HCT116 (cell line): ENCODE data around the gene LRBA. TPM values are rescaled to one million over a fixed set of nuclear protein-coding genes. Genes with fewer than 3 reads are reported as not detected.

Experiments
- ATAC-seq: fragments of 200-7000 bp; cut with Tn5 transposase; 2 replicates; pipeline ENCODE4 v1.9.1; 2020; ENCODE audit warnings: mild to moderate bottlenecking, moderate library complexity
- BruUV-seq: library from RNA; stranded (reverse); fragments of 400-500 nt; replicated peaks from 2 replicates; lab custom pipeline; 2021; lab: Mats Ljungman, UMichigan
- CTCF ChIA-PET: fragments of 300-600 bp; sonication (Branson Sonifier 250); formaldehyde crosslinking; loops from one replicate; lab custom pipeline; 2021; ENCODE audit warnings: antibody characterized with exemption; lab: Charles Lee
- POLR2A ChIA-PET: fragments of 300-600, 350-600 bp; sonication (Branson Sonifier 250); formaldehyde crosslinking; loops from one replicate; lab custom pipeline; 2021; ENCODE audit warnings: antibody characterized with exemption; lab: Charles Lee
- RAD21 ChIA-PET, 2 experiments: fragments of 300-600 bp; sonication (Branson Sonifier 250); formaldehyde crosslinking; loops; one replicate each; lab custom pipeline; 2023; ENCODE audit warnings: low total read pairs in 2 of 2; ENCODE audit not compliant: uncharacterized antibody in 2 of 2, unreplicated experiment in 2 of 2, low non-redundant PET in 1 of 2; lab: Charles Lee
- DNase-seq: peaks from one replicate; pipeline ENCODE4 v3.0.0-alpha.2; 2010; ENCODE audit warnings: low read depth, low spot score
- H2AFZ ChIP-seq: fragments of 200-600 bp; shearing (Covaris generic), sonication (generic); 2 replicates; pipeline ENCODE4 v1.6.1; 2017; ENCODE audit warnings: low read depth, mixed run types, mixed read lengths, antibody characterized with exemption, low read length; ENCODE audit not compliant: poor library complexity, severe bottlenecking
- H3K27ac ChIP-seq: 2 replicates; pipeline ENCODE4 v1.5.1; 2012; ENCODE audit warnings: low read depth, low read length
- H3K27me3 ChIP-seq: fragments of 200-600 bp; sonication (generic); 2 replicates; pipeline ENCODE4 v1.6.1; 2016; ENCODE audit warnings: mixed run types, low read length, mixed read lengths; ENCODE audit not compliant: insufficient read depth
- H3K36me3 ChIP-seq, 2 experiments: fragments of 200-500 bp in 1 of 2; fragments of 200-600 bp in 1 of 2; sonication (Bioruptor generic) in 1 of 2; sonication (generic) in 1 of 2; 2 replicates each; pipeline versions ENCODE4 v1.5.1 to v1.6.1; 2014 to 2016; ENCODE audit warnings: low read length in 2 of 2, inconsistent platforms in 1 of 2, mixed read lengths in 1 of 2, mixed run types in 1 of 2; ENCODE audit not compliant: insufficient read depth in 2 of 2, control insufficient read depth in 1 of 2
- H3K4me1 ChIP-seq, 2 experiments: fragments of 200-600 bp in 1 of 2; sonication (generic) in 1 of 2; 2 replicates each; pipeline versions ENCODE4 v1.5.1 to v1.6.1; 2012 to 2017; ENCODE audit warnings: low read length in 2 of 2, inconsistent platforms in 1 of 2, mild to moderate bottlenecking in 1 of 2, mixed read lengths in 1 of 2, mixed run types in 1 of 2, moderate library complexity in 1 of 2; ENCODE audit not compliant: insufficient read depth in 2 of 2, control insufficient read depth in 1 of 2
- H3K4me2 ChIP-seq: fragments of 200-600 bp; sonication (generic); 2 replicates; pipeline ENCODE4 v1.6.1; 2017; ENCODE audit warnings: mixed run types, low read length, mixed read lengths
- H3K4me3 ChIP-seq, 2 experiments: fragments of 200-600 bp in 1 of 2; sonication (generic) in 1 of 2; replicated peaks in 1 of 2; 2 replicates each; pipeline ENCODE4 v1.5.1; 2011 to 2016; ENCODE audit warnings: low read length in 2 of 2, control low read depth in 1 of 2, low read depth in 1 of 2, mild to moderate bottlenecking in 1 of 2, mixed read lengths in 1 of 2, mixed run types in 1 of 2
- H3K79me2 ChIP-seq: fragments of 200-600 bp; sonication (generic); 2 replicates; pipeline ENCODE4 v1.6.1; 2017; ENCODE audit warnings: mild to moderate bottlenecking, mixed run types, low read length, moderate library complexity, mixed read lengths; ENCODE audit not compliant: insufficient read depth
- H3K9ac ChIP-seq: fragments of 200-600 bp; sonication (generic); 2 replicates; pipeline ENCODE4 v1.6.1; 2016; ENCODE audit warnings: low read length, mixed read lengths
- H3K9me2 ChIP-seq: fragments of 200-600 bp; sonication (generic), shearing (Covaris generic); 2 replicates; pipeline ENCODE4 v1.6.1; 2017; ENCODE audit warnings: mixed run types, mild to moderate bottlenecking, moderate library complexity; ENCODE audit not compliant: insufficient read depth
- H3K9me3 ChIP-seq, 2 experiments: fragments of 200-500 bp in 1 of 2; fragments of 200-600 bp in 1 of 2; sonication (Bioruptor generic) in 1 of 2; sonication (generic) in 1 of 2; 2 replicates each; pipeline ENCODE4 v1.6.1; 2014 to 2017; ENCODE audit warnings: low read length in 2 of 2, mixed read lengths in 2 of 2, inconsistent platforms in 1 of 2, low read depth in 1 of 2, mild to moderate bottlenecking in 1 of 2, mixed run types in 1 of 2, moderate library complexity in 1 of 2; ENCODE audit not compliant: control insufficient read depth in 1 of 2, insufficient read depth in 1 of 2
- H4K20me1 ChIP-seq: fragments of 200-600 bp; sonication (generic), shearing (Covaris generic); 2 replicates; pipeline ENCODE4 v1.6.1; 2017; ENCODE audit warnings: mixed run types, mild to moderate bottlenecking, moderate library complexity; ENCODE audit not compliant: insufficient read depth
- ATF3 ChIP-seq: IDR thresholded peaks from 2 replicates; pipeline ENCODE4 v1.6.1; 2012
- EGR1 ChIP-seq: IDR thresholded peaks from 2 replicates; pipeline ENCODE4 v1.6.1; 2012; ENCODE audit warnings: low read depth
- FOSL1 ChIP-seq: IDR thresholded peaks from 2 replicates; pipeline ENCODE4 v1.6.1; 2012; ENCODE audit warnings: low read depth
- JUND ChIP-seq: IDR thresholded peaks from 2 replicates; pipeline ENCODE4 v1.6.1; 2012
- REST ChIP-seq: IDR thresholded peaks from 2 replicates; pipeline ENCODE4 v1.6.1; 2012; ENCODE audit warnings: low read depth
- SIN3A ChIP-seq: IDR thresholded peaks from 2 replicates; pipeline ENCODE4 v1.6.1; 2012; ENCODE audit warnings: low read depth
- TCF7L2 ChIP-seq: IDR thresholded peaks from 2 replicates; pipeline ENCODE4 v1.7.0; 2011; ENCODE audit warnings: borderline replicate concordance, inconsistent platforms; ENCODE audit not compliant: insufficient read depth, insufficient read length; ENCODE audit errors: extremely low read depth
- ZNF274 ChIP-seq: fragments of 200-500 bp; sonication (Bioruptor generic); IDR thresholded peaks from 2 replicates; pipeline ENCODE4 v1.6.1; 2014; ENCODE audit warnings: mild to moderate bottlenecking, low read depth, low read length, inconsistent platforms
- intact Hi-C: fragments of 100-400 bp; cut with micrococcal nuclease; formaldehyde crosslinking; loops from 2 replicates; pipeline ENCODE4 v1.10.0; 2022
- total RNA-seq: library from RNA; stranded (reverse); gene quantifications from one replicate; pipeline ENCODE4 v1.2.1, GENCODE V29; 2021; ENCODE audit not compliant: unreplicated experiment

LRBA gene
- total RNA-seq, 1 experiment from 2014 or later: 79.8 TPM

DNA sequence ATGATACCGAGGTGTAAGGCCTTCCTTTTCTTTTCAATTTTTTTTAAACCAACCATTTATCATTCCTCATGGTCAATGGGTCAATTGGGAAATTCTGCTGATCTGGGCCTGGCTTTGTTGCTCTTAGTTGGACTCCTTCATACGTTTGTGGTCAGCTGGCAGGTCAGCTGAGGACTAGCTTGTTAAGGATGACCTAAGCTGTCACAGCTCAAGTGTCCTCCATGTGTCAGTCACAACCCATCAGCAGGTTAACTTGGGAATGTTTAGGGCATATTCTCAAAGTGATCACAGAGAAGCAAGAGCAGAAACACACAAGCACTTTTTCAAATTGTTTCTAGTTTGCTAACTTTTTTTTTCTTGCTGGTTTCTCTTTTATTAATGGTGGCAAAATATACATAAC is 550.6 kb downstream of the LRBA start:
- no peak for TF ChIP-seq EGR1
- TF ChIP-seq FOSL1: no peak
- TF ChIP-seq ZNF274: no peak
- no peak for TF ChIP-seq ATF3
- no peak for TF ChIP-seq JUND
- TF ChIP-seq REST: no peak
- no peak for TF ChIP-seq SIN3A
- TF ChIP-seq TCF7L2: no peak
- Histone ChIP-seq H3K4me3 (no peak overlapping the region), H3K9me2 (no peaks in the 10 kb centered on the region), H3K79me2 (no peaks in the 10 kb centered on the region), H3K9ac (no peak overlapping the region), H2AFZ (no peak overlapping the region), H3K27ac (no peak overlapping the region), H3K4me1 (no peaks in the 10 kb centered on the region), H3K36me3 (no peaks in the 10 kb centered on the region), H3K4me2 (no peak overlapping the region), H4K20me1 (no peaks in the 10 kb centered on the region), H3K27me3 (no peaks in the 10 kb centered on the region), H3K9me3 (no peaks in the 10 kb centered on the region)
- TSS peak; percentile 26 for BruUV-seq
- CTCF ChIA-PET: no interaction called here
- RAD21 ChIA-PET: no interaction called here
- POLR2A ChIA-PET: no interaction called here
- DNase-seq (no peak), ATAC-seq (no peak)
- intact Hi-C loops: no loop called here
